GM19324 (cell line): ENCODE data around the gene ABCA6.
A peak's percentile ranks its signal among the peaks of the same experiment; 100 is the strongest.

ENCODE experiments used
- ATAC-seq: cut with Tn5 transposase; IDR thresholded peaks from one replicate; pipeline ENCODE4 v1.9.1; 2021; ENCODE audit warnings: mild to moderate bottlenecking, moderate library complexity; ENCODE audit not compliant: unreplicated experiment, low FRiP score

Gene ABCA6

GRCh38 chr17:69143683-69144231 is 2.1 kb upstream of the ABCA6 start:
- ATAC-seq, result no peak

DNA sequence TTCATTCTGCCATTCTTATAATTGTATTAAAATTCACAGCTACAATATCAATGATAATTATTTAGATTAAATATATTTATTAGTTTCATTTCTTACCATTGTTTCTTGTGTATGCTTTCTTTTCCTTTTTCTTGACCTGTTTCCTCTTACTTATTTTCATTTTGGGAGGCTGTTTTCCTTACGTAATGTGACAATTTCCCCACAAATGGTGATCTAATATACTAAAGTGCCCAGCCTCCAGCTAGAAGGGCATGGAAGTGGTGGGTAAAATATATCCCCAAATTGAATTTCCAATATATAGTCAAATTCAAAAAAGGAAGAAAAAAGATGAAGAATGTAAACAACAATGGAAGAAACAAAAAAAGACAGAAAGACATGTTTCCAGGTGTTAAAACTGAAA is 1.5 kb upstream of the ABCA6 start:
- ATAC-seq, result no peak

DNA sequence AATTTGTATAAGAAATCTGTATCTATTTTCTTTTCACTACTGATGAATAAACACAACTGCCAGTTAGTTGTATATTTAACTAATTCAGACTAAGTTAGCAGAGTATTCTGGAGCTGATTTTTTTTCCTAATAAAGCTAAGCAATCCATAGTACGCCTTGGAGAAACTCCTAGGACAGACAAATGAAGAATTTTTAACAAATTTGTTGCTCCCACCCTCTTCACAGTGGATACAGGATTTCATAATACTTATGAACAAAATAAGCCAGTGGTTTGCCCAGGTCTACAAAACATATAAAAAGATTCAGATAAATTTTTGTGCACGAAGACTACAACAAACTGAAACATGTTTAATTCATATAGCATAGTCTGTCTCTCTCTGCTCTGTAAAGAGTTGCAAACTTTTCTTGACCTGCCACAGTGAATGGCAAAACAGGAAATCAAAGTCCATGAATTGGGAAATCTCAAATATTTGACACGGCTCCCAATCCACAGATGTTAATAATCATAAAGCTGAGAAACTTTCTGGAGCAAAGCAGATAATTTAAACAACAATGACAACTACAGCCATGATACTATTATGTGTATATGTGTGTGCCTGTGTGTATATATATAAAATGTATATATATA is 594 bp upstream of the ABCA6 start:
- ATAC-seq, result no peak

DNA sequence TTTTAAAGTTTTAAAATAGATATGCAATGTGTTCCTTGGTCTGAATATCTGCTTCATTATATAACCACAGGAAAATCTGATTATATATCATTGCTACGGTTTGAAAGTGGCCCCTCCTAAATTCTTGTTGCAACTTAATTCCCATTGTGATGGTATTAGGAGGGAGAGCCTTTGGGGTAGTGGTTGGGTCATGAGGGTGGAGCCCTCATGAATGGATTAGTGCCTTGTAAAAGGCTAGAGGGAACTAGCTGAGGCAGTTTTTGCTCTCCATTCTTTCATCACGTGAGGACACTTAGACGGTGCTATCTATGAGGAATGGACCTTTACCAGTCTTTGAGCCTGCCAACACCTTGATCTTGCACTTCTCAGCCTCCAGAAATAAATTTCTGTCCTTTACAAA is 7.6 kb downstream of the ABCA6 start:
- ATAC-seq, result no peak

DNA sequence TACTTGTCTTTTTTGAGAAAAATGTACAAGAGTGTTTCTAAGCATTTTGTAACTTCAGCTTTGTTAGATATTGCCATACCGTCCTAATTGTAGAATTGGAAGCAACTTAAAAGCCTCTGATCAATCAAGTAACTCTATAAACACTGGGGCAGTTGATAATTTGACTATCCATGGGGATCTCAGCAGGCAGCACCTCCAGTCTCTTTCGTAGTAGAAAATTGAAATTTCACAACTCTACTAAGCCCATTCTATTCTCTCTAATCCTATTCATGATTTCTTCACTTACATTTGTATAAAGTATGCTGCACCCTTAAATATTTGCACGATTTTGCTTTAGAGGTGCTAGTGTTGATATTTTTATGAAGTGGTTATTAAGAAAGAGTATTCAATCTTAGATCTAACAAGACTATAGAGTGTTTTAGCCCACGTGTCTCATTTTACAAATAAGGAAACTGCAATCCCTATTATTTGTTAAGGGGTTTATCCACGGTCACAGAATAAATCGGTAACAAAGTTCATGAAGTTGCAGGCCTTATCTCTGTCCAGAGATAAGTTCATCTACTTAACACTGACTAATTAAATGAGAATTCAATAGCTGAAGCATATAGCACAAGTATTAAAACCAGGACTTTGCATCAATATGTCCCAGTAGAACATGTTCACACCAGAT is 10.9 kb downstream of the ABCA6 start:
- ATAC-seq, result no peak

- ATAC-seq, result no peak
Measured at GRCh38 chr17:69123626-69124025, 18.1 kb downstream of the ABCA6 start.

- ATAC-seq, result no peak
Measured at GRCh38 chr17:69122065-69122464, 19.6 kb downstream of the ABCA6 start.

GRCh38 chr17:69117855-69118784 is 23.6 kb downstream of the ABCA6 start:
- ATAC-seq, result peak; percentile 58

- ATAC-seq, result no peak
Measured at GRCh38 chr17:69111794-69112193, 29.9 kb downstream of the ABCA6 start.

DNA sequence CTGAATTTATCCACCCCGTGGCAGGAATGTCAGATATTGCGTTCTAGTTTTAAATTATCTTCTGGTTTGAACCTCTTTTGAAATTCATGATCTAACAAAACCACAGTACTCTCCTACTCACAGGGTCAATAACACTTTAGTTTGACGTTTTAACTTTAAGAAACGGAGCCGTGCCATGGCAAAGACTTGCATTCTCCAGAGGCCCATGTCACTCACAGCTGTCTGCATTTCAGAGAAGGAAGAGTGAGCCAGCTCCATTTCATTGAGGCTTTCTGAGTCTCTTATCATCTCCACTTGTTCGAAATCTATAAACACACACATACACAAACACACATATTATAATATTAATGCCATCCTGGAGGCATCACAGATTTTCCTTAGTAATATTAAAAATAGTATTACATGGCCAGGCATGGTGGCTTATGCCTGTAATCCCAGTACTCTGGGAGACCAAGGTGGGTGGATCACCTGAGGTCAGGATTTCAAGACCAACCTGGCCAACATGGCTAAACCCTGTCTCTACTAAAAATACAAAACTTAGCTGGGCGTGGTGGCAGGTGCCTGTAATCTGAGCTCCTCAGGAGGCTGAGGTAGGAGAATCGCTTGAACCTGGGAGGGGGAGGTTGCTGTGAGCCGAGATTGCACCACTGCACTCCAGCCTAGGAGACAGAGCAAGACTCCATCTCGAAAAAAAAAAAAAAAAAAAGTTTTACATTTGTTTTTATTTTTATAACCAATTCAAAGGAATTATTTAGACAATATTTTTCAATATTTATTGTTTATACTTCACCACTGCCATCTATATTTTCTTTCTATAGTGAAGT is 35.6 kb downstream of the ABCA6 start:
- no peak for ATAC-seq

- ATAC-seq, result no peak
Measured at GRCh38 chr17:69103557-69104233, 38.0 kb downstream of the ABCA6 start.

DNA sequence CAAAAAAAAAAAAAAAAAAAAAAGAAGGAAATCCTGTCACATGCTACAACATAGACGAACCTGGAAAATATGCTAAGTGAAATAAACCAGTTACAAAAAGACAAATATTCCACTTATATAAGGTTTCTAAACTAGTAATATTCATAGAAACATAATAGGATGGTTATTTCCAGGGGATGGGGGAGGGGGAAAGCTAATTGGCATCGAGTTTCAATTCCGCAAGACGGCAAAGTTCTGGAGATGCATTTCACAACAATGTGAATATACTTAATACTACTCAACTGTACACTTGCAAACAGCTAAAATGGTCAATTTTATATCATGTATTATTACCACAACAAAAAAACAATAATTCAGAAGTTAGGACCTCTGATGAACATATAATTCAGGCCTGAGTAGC is 43.1 kb downstream of the ABCA6 start:
- no peak for ATAC-seq

GRCh38 chr17:69096541-69096940 is 45.2 kb downstream of the ABCA6 start:
- ATAC-seq, result no peak

DNA sequence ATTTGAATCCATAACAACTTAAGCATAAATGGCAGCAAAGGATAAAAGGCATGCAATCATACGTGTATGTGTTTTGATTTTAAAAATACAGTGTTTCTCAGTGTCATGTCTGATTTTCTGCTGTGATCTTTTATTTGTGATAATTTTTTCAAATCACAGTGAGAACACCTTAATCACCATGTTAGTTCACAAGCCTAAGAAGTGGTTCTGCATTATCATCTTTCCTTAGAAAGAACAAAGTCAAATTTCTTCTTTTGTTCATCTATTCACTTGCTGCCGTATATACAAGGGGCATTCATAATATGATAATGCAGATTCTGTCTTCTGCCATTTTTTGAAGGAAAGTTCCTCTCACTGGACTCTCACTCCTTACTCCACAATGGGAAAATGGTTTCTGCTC is 47.7 kb downstream of the ABCA6 start:
- ATAC-seq, result no peak

DNA sequence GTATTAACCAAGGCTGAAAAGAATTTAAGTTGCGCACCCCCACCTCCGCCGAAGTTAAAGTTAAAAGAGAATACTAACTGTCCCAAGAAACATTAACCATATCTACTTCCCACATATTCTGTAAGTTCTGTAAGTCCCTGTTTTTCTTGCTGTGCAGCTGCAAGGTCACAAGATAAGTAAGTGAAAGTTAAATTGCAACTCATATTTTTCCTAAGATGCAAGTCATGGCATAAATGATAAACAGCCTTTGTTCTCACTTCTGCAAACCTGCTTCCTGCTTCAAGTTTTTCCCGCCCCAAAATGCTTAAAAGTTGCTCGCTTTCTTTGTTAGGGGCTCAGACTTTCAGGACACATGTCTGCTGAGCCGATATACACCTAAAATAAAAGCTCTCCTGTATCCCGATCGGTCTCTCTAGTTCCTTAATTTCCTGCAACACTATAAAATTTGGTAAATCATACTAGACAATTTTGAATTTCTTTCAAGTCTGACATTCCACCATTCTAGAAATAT is 48.4 kb downstream of the ABCA6 start:
- ATAC-seq, result no peak

DNA sequence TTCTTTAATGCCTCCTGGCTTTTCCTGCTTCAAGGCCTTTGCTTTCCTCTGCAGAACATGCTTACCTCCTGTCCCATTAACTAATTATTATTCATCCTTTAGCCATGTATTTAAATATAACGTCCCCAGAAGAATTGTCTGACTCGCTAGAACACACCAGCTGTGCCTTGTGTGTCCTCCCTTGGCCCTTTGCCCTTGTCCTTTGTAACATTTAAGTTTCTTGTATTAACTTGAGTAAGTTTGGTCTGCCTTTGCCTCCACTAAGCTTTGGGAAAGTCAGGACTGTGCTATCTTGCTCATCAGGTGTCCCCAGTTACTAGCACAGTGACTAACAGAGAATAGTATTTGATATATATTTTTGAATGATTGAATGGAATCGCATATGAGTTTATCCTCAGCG is 51.3 kb downstream of the ABCA6 start:
- no peak for ATAC-seq

DNA sequence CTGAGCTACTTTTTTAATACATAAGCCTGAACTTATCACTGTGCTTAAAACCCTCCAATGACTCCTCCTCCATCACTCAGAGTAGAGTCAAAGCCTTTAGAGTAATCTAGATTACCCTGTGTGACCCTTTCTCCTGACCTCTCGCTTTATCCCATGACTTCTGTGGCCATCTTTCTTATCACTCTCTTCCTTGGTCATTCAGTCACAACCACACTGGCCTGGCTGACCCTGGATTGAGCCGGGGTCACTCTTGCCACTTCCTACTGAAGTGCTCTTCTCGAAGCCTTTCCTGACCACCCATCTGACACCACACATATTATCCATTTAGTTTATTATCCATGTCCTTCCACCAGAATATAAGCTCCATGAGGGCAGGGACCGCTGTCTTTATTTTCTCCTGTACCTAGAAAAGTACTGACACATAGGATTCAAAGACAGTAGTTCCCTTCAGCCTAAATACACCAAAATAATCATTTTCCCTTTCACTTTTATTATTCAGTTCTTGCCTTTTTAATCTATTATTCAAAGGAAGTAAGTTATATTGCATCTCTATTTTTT is 53.0 kb downstream of the ABCA6 start:
- ATAC-seq, result no peak

- no peak for ATAC-seq
Measured at GRCh38 chr17:69086641-69087040, 55.1 kb downstream of the ABCA6 start.

DNA sequence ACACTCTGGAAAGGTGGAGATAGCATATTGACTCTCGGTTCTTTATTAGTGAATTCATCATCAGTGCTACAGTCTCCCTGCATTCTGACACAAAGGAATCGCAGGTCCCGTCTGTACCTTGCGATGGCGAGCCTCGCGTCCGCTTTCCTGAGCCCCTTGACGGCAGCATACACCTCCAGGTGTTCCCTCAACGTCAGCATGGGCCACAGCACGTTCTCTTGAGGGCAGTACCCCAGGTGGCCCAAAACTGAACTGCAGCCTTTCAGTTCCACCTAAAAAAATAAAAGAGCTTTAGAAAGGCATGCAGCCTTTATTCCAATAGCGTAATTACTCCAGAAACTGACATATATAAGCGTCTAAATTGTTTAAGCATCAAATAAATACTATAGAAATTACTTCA is 56.8 kb downstream of the ABCA6 start:
- ATAC-seq, result no peak
